HCT116 (cell line): Measurements from ENCODE around the gene CCDC126. TPM values are rescaled to one million over a fixed set of nuclear protein-coding genes. Genes with fewer than 3 reads are reported as not detected.

Experiments
- ATAC-seq: fragments of 200-7000 bp; cut with Tn5 transposase; 2 replicates; pipeline ENCODE4 v1.9.1; 2020; ENCODE audit warnings: mild to moderate bottlenecking, moderate library complexity
- BruUV-seq: library from RNA; stranded (reverse); fragments of 400-500 nt; replicated peaks from 2 replicates; lab custom pipeline; 2021; lab: Mats Ljungman, UMichigan
- CTCF ChIA-PET: fragments of 300-600 bp; sonication (Branson Sonifier 250); formaldehyde crosslinking; loops from one replicate; lab custom pipeline; 2021; ENCODE audit warnings: antibody characterized with exemption; lab: Charles Lee
- POLR2A ChIA-PET: fragments of 300-600, 350-600 bp; sonication (Branson Sonifier 250); formaldehyde crosslinking; loops from one replicate; lab custom pipeline; 2021; ENCODE audit warnings: antibody characterized with exemption; lab: Charles Lee
- RAD21 ChIA-PET, 2 experiments: fragments of 300-600 bp; sonication (Branson Sonifier 250); formaldehyde crosslinking; loops; one replicate each; lab custom pipeline; 2023; ENCODE audit warnings: low total read pairs in 2 of 2; ENCODE audit not compliant: uncharacterized antibody in 2 of 2, unreplicated experiment in 2 of 2, low non-redundant PET in 1 of 2; lab: Charles Lee
- DNase-seq: peaks from one replicate; pipeline ENCODE4 v3.0.0-alpha.2; 2010; ENCODE audit warnings: low read depth, low spot score
- H2AFZ ChIP-seq: fragments of 200-600 bp; shearing (Covaris generic), sonication (generic); 2 replicates; pipeline ENCODE4 v1.6.1; 2017; ENCODE audit warnings: low read depth, mixed run types, mixed read lengths, antibody characterized with exemption, low read length; ENCODE audit not compliant: poor library complexity, severe bottlenecking
- H3K27ac ChIP-seq: 2 replicates; pipeline ENCODE4 v1.5.1; 2012; ENCODE audit warnings: low read depth, low read length
- H3K27me3 ChIP-seq: fragments of 200-600 bp; sonication (generic); 2 replicates; pipeline ENCODE4 v1.6.1; 2016; ENCODE audit warnings: mixed run types, low read length, mixed read lengths; ENCODE audit not compliant: insufficient read depth
- H3K36me3 ChIP-seq, 2 experiments: fragments of 200-500 bp in 1 of 2; fragments of 200-600 bp in 1 of 2; sonication (Bioruptor generic) in 1 of 2; sonication (generic) in 1 of 2; 2 replicates each; pipeline versions ENCODE4 v1.5.1 to v1.6.1; 2014 to 2016; ENCODE audit warnings: low read length in 2 of 2, inconsistent platforms in 1 of 2, mixed read lengths in 1 of 2, mixed run types in 1 of 2; ENCODE audit not compliant: insufficient read depth in 2 of 2, control insufficient read depth in 1 of 2
- H3K4me1 ChIP-seq, 2 experiments: fragments of 200-600 bp in 1 of 2; sonication (generic) in 1 of 2; 2 replicates each; pipeline versions ENCODE4 v1.5.1 to v1.6.1; 2012 to 2017; ENCODE audit warnings: low read length in 2 of 2, inconsistent platforms in 1 of 2, mild to moderate bottlenecking in 1 of 2, mixed read lengths in 1 of 2, mixed run types in 1 of 2, moderate library complexity in 1 of 2; ENCODE audit not compliant: insufficient read depth in 2 of 2, control insufficient read depth in 1 of 2
- H3K4me2 ChIP-seq: fragments of 200-600 bp; sonication (generic); 2 replicates; pipeline ENCODE4 v1.6.1; 2017; ENCODE audit warnings: mixed run types, low read length, mixed read lengths
- H3K4me3 ChIP-seq, 2 experiments: fragments of 200-600 bp in 1 of 2; sonication (generic) in 1 of 2; replicated peaks in 1 of 2; 2 replicates each; pipeline ENCODE4 v1.5.1; 2011 to 2016; ENCODE audit warnings: low read length in 2 of 2, control low read depth in 1 of 2, low read depth in 1 of 2, mild to moderate bottlenecking in 1 of 2, mixed read lengths in 1 of 2, mixed run types in 1 of 2
- H3K79me2 ChIP-seq: fragments of 200-600 bp; sonication (generic); 2 replicates; pipeline ENCODE4 v1.6.1; 2017; ENCODE audit warnings: mild to moderate bottlenecking, mixed run types, low read length, moderate library complexity, mixed read lengths; ENCODE audit not compliant: insufficient read depth
- H3K9ac ChIP-seq: fragments of 200-600 bp; sonication (generic); 2 replicates; pipeline ENCODE4 v1.6.1; 2016; ENCODE audit warnings: low read length, mixed read lengths
- H3K9me2 ChIP-seq: fragments of 200-600 bp; sonication (generic), shearing (Covaris generic); 2 replicates; pipeline ENCODE4 v1.6.1; 2017; ENCODE audit warnings: mixed run types, mild to moderate bottlenecking, moderate library complexity; ENCODE audit not compliant: insufficient read depth
- H3K9me3 ChIP-seq, 2 experiments: fragments of 200-500 bp in 1 of 2; fragments of 200-600 bp in 1 of 2; sonication (Bioruptor generic) in 1 of 2; sonication (generic) in 1 of 2; 2 replicates each; pipeline ENCODE4 v1.6.1; 2014 to 2017; ENCODE audit warnings: low read length in 2 of 2, mixed read lengths in 2 of 2, inconsistent platforms in 1 of 2, low read depth in 1 of 2, mild to moderate bottlenecking in 1 of 2, mixed run types in 1 of 2, moderate library complexity in 1 of 2; ENCODE audit not compliant: control insufficient read depth in 1 of 2, insufficient read depth in 1 of 2
- H4K20me1 ChIP-seq: fragments of 200-600 bp; sonication (generic), shearing (Covaris generic); 2 replicates; pipeline ENCODE4 v1.6.1; 2017; ENCODE audit warnings: mixed run types, mild to moderate bottlenecking, moderate library complexity; ENCODE audit not compliant: insufficient read depth
- ATF3 ChIP-seq: IDR thresholded peaks from 2 replicates; pipeline ENCODE4 v1.6.1; 2012
- CBX3 ChIP-seq: IDR thresholded peaks from 2 replicates; pipeline ENCODE4 v1.6.1; 2012; ENCODE audit warnings: low read depth
- CEBPB ChIP-seq: IDR thresholded peaks from 2 replicates; pipeline ENCODE4 v1.6.1; 2012; ENCODE audit warnings: low read depth
- EGR1 ChIP-seq: IDR thresholded peaks from 2 replicates; pipeline ENCODE4 v1.6.1; 2012; ENCODE audit warnings: low read depth
- ELF1 ChIP-seq: IDR thresholded peaks from 2 replicates; pipeline ENCODE4 v1.6.1; 2012; ENCODE audit warnings: low read depth, borderline replicate concordance
- EZH2 ChIP-seq: fragments of 200-600 bp; sonication (generic); IDR thresholded peaks from 2 replicates; pipeline ENCODE4 v1.6.1; 2017; ENCODE audit warnings: antibody characterized with exemption, mixed run types
- EZH2phosphoT487 ChIP-seq: fragments of 200-600 bp; IDR thresholded peaks from 2 replicates; pipeline ENCODE4 v1.6.1; 2018; ENCODE audit warnings: antibody characterized with exemption, borderline replicate concordance
- FOSL1 ChIP-seq: IDR thresholded peaks from 2 replicates; pipeline ENCODE4 v1.6.1; 2012; ENCODE audit warnings: low read depth
- JUND ChIP-seq: IDR thresholded peaks from 2 replicates; pipeline ENCODE4 v1.6.1; 2012
- MAX ChIP-seq: IDR thresholded peaks from 2 replicates; pipeline ENCODE4 v1.6.1; 2012
- POLR2A ChIP-seq: IDR thresholded peaks from 2 replicates; pipeline ENCODE4 v1.7.0; 2011; ENCODE audit warnings: borderline replicate concordance; ENCODE audit not compliant: insufficient read depth, insufficient read length; ENCODE audit errors: extremely low read depth
- POLR2AphosphoS5 ChIP-seq: IDR thresholded peaks from 2 replicates; pipeline ENCODE4 v1.6.1; 2011; ENCODE audit warnings: mild to moderate bottlenecking, low read depth, low read length, moderate library complexity
- RAD21 ChIP-seq: IDR thresholded peaks from 2 replicates; pipeline ENCODE4 v1.6.1; 2012; ENCODE audit warnings: low read depth, mild to moderate bottlenecking
- SIN3A ChIP-seq: IDR thresholded peaks from 2 replicates; pipeline ENCODE4 v1.6.1; 2012; ENCODE audit warnings: low read depth
- SP1 ChIP-seq: IDR thresholded peaks from 2 replicates; pipeline ENCODE4 v1.6.1; 2012; ENCODE audit warnings: low read depth
- TCF7L2 ChIP-seq: IDR thresholded peaks from 2 replicates; pipeline ENCODE4 v1.7.0; 2011; ENCODE audit warnings: borderline replicate concordance, inconsistent platforms; ENCODE audit not compliant: insufficient read depth, insufficient read length; ENCODE audit errors: extremely low read depth
- ZFX ChIP-seq: fragments of 450-650 bp; IDR thresholded peaks from 2 replicates; pipeline ENCODE4 v1.6.1; 2017
- ZNF274 ChIP-seq: fragments of 200-500 bp; sonication (Bioruptor generic); IDR thresholded peaks from 2 replicates; pipeline ENCODE4 v1.6.1; 2014; ENCODE audit warnings: mild to moderate bottlenecking, low read depth, low read length, inconsistent platforms
- intact Hi-C: fragments of 100-400 bp; cut with micrococcal nuclease; formaldehyde crosslinking; loops from 2 replicates; pipeline ENCODE4 v1.10.0; 2022
- total RNA-seq: library from RNA; stranded (reverse); gene quantifications from one replicate; pipeline ENCODE4 v1.2.1, GENCODE V29; 2021; ENCODE audit not compliant: unreplicated experiment
- TF ChIP-seq, protein P1 (sequence below): IDR thresholded peaks from 2 replicates; pipeline ENCODE4 v1.6.1; 2012; ENCODE audit warnings: low read depth

CCDC126 gene
- total RNA-seq, 1 experiment from 2014 or later = 5.0 TPM

DNA sequence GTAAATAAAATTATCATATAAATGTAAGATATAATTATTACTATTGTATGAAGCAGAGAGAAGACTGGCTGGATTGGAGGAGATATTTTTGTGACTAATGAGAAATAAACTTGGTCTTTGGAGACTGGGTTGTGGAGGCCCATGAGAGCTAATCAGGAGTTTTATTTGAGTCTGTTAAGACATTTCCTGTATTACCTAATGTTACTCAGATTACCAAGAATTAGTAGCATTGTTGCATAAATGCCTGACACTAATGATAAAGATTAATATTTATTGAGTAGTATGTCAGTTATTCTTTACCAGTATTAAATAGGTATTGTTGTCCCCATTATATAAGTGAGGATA, 7.1 kb downstream of the CCDC126 start:
- no peaks in the 10 kb centered on the region for H3K9me3 ChIP-seq
- BruUV-seq = no TSS peak
- no peak overlapping the region for H2AFZ ChIP-seq
- H4K20me1 ChIP-seq = no peaks in the 10 kb centered on the region
- no peak overlapping the region for H3K27ac ChIP-seq
- DNase-seq (no peak), ATAC-seq (no peak)
- no peak overlapping the region for H3K4me2 ChIP-seq
- H3K4me3 ChIP-seq = no peak overlapping the region
- no peak overlapping the region for H3K9ac ChIP-seq
- no peaks in the 10 kb centered on the region for H3K36me3 ChIP-seq
- H3K79me2 ChIP-seq = no peaks in the 10 kb centered on the region; the same call in 1 of the 2 replicates
- ChIA-PET CTCF (no interaction called here), RAD21 (no interaction called here), POLR2A (no interaction called here)
- no peaks in the 10 kb centered on the region for H3K4me1 ChIP-seq
- intact Hi-C loops = no loop called here
- no peaks in the 10 kb centered on the region for H3K27me3 ChIP-seq
- no peak for TF ChIP-seq MAX
- no peak for TF ChIP-seq POLR2A
- no peak for TF ChIP-seq EZH2
- no peak for TF ChIP-seq CEBPB
- no peak for TF ChIP-seq CBX3
- TF ChIP-seq ZNF274 = no peak
- TF ChIP-seq ATF3 = no peak
- no peak for TF ChIP-seq SP1
- no peak for TF ChIP-seq RAD21
- no peaks in the 10 kb centered on the region for H3K9me2 ChIP-seq

GRCh38 chr7:23607130-23607529, 9.9 kb downstream of the CCDC126 start:
- Histone ChIP-seq H3K4me3 (no peak overlapping the region), H3K9me3 (no peaks in the 10 kb centered on the region), H2AFZ (no peak overlapping the region), H3K79me2 (no peaks in the 10 kb centered on the region), H4K20me1 (no peaks in the 10 kb centered on the region), H3K9ac (no peak overlapping the region), H3K4me1 (no peaks in the 10 kb centered on the region), H3K36me3 (no peaks in the 10 kb centered on the region), H3K9me2 (no peaks in the 10 kb centered on the region), H3K27me3 (no peaks in the 10 kb centered on the region), H3K27ac (no peak overlapping the region), H3K4me2 (no peak overlapping the region)
- ChIA-PET CTCF (no interaction called here), RAD21 (no interaction called here), POLR2A (no interaction called here)
- DNase-seq = no peak
- ATAC-seq = no peak
- intact Hi-C loops = no loop called here
- BruUV-seq = no TSS peak
- TF ChIP-seq, protein P1, sequence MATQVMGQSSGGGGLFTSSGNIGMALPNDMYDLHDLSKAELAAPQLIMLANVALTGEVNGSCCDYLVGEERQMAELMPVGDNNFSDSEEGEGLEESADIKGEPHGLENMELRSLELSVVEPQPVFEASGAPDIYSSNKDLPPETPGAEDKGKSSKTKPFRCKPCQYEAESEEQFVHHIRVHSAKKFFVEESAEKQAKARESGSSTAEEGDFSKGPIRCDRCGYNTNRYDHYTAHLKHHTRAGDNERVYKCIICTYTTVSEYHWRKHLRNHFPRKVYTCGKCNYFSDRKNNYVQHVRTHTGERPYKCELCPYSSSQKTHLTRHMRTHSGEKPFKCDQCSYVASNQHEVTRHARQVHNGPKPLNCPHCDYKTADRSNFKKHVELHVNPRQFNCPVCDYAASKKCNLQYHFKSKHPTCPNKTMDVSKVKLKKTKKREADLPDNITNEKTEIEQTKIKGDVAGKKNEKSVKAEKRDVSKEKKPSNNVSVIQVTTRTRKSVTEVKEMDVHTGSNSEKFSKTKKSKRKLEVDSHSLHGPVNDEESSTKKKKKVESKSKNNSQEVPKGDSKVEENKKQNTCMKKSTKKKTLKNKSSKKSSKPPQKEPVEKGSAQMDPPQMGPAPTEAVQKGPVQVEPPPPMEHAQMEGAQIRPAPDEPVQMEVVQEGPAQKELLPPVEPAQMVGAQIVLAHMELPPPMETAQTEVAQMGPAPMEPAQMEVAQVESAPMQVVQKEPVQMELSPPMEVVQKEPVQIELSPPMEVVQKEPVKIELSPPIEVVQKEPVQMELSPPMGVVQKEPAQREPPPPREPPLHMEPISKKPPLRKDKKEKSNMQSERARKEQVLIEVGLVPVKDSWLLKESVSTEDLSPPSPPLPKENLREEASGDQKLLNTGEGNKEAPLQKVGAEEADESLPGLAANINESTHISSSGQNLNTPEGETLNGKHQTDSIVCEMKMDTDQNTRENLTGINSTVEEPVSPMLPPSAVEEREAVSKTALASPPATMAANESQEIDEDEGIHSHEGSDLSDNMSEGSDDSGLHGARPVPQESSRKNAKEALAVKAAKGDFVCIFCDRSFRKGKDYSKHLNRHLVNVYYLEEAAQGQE = no peak
- TF ChIP-seq ATF3 = no peak
- no peak for TF ChIP-seq SP1
- no peak for TF ChIP-seq EZH2phosphoT487
- TF ChIP-seq CEBPB = no peak
- no peak for TF ChIP-seq JUND
- no peak for TF ChIP-seq ELF1
- no peak for TF ChIP-seq TCF7L2
- no peak for TF ChIP-seq CBX3
- no peak for TF ChIP-seq POLR2AphosphoS5
- no peak for TF ChIP-seq POLR2A
- TF ChIP-seq ZFX = no peak
- no peak for TF ChIP-seq EZH2
- no peak for TF ChIP-seq FOSL1
- no peak for TF ChIP-seq RAD21
- TF ChIP-seq SIN3A = no peak
- no peak for TF ChIP-seq EGR1
